HG03558 (cell line): ENCODE data around the gene HBG1.
"Not testable (repeated sequence)": the region's sequence is repeated elsewhere in the genome, so short reads cannot be mapped to it uniquely, and the experiment has no call there.

Experiments used
- ATAC-seq: cut with Tn5 transposase; IDR thresholded peaks from one replicate; pipeline ENCODE4 v1.9.1; 2021; ENCODE audit warnings: moderate number of reproducible peaks; ENCODE audit not compliant: unreplicated experiment; ENCODE audit errors: extremely low read depth

Gene HBG1

DNA sequence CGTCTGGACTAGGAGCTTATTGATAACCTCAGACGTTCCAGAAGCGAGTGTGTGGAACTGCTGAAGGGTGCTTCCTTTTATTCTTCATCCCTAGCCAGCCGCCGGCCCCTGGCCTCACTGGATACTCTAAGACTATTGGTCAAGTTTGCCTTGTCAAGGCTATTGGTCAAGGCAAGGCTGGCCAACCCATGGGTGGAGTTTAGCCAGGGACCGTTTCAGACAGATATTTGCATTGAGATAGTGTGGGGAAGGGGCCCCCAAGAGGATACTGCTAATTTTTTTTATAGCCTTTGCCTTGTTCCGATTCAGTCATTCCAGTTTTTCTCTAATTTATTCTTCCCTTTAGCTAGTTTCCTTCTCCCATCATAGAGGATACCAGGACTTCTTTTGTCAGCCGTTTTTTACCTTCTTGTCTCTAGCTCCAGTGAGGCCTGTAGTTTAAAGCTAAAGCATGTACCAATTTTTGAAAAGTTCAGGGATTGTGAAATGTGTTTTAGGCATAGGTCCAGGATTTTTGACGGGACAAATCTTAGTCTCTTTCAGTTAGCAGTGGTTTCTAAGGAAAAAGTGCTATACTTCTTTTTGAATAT is at the start of gene HBG1:
HBG1 (minus strand) TSS at position 51 of the 590 bp plus-strand sequence. CDS start 53 bp downstream, outside the sequence.
- ATAC-seq, result not testable (repeated sequence)

DNA sequence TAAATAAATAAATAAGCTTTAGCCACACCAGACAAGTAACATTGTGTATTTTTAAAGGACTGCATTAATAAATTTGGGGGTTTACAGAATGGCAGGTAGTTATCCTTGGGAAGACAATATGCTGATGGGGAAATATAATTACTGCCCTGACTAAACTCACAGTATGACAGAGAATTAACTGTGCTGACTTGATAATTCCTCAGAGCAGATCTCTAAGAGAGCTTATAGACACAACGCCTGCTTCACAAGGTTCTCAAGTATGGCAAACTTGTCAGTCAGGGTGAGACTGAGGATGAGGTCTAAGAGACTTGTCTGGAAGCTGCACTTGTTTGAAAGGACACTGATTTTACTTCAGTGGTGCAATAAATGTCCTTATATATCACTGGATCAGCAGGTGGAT is 48.8 kb upstream of the HBG1 start:
- no peak for ATAC-seq

DNA sequence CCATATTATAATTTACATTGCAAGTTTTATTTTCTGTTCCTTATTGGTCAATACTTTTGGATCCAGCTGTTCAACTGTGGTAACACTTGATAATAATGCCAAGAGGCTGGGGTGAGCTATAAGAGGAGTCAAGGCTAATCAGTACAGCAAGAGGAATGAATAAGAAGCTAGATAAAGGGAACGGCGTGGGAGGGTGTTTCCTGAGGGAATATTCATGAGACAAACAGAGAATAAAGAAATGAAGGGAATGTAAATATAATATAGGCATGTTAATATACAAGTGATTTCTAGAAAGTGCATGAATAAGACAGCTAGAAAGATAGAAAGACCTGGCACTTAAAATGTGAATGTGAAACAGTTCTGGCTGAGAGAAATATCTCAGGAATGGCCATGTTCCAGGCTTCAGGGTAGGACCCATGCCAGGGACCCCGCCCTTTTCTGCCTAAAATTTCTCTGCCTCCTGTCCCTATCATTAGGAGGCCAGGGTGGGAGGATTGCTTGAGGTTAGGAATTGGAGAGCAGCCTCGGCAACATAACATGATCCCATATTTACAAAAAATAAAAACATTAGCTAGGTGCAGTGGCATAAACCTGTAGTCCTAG is 48.2 kb upstream of the HBG1 start:
- no peak for ATAC-seq

GRCh38 chr11:5294342-5294995 is 44.8 kb upstream of the HBG1 start:
- not testable (repeated sequence) for ATAC-seq

GRCh38 chr11:5293028-5293427 is 43.4 kb upstream of the HBG1 start:
- ATAC-seq, result no peak

GRCh38 chr11:5291207-5291838 is 41.7 kb upstream of the HBG1 start:
- peak; percentile 68 for ATAC-seq

DNA sequence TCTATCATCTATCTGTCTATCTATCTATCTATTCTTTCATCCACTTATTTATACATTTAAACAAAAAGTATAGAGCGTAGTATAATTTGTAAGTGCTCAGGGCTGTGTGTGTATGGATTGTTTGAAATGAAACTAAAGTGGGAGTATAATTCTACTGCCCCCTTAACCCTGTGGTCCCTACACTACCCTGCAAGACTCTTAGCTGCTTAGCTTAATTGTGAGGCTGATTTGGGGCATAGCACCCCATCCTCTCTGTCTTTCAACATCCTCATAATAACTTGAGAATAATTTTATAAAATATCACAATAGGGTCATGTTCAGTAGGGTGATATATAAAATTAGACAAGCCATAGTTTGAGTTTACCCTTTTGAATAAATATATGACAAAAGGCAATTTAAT is 40.4 kb upstream of the HBG1 start:
- no peak for ATAC-seq

DNA sequence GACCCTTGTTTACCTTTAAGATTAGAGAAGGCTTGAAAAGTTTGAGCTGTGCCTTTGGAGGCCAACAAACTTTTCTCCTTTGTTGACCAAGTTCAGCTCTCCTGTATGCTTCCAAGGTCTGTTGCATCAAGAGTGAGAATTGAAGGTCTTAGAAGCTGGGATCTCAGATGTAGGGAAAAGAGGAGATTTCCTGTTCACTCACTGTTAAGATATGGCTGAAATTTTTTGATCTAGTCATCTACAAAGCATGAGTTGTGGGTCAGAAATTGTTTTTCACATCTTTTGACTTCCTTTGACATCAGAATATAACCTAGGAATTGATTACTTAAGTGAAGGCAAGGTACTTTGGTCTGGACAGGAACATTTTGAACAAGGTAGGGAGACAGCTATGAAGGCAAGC is 40.0 kb upstream of the HBG1 start:
- no peak for ATAC-seq

DNA sequence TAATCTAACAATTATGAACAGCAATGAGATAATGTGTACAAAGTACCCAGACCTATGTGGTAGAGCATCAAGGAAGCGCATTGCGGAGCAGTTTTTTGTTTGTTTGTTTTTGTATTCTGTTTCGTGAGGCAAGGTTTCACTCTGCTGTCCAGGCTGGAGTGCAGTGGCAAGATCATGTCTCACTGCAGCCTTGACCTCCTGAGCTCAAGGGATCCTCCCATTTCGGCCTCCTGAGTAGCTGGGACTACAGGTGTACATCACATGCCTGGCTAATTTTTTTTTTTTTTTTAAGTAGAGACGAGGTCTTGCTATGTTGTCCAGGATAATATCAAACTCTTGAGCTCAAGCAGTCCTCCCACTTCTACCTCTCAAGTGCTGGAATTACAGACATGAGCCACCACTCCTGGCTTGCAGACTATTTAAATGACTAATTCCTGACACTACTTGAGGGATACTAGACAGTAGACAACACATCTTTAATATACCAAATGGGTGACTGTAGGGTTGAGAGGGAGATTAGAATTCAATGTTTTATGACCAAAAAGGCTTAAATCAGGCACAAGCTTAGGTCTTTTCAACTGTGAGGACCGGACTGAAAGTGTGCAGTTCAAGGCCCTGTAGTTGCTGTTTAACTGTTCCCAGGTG is 39.4 kb upstream of the HBG1 start:
- ATAC-seq, result no peak

DNA sequence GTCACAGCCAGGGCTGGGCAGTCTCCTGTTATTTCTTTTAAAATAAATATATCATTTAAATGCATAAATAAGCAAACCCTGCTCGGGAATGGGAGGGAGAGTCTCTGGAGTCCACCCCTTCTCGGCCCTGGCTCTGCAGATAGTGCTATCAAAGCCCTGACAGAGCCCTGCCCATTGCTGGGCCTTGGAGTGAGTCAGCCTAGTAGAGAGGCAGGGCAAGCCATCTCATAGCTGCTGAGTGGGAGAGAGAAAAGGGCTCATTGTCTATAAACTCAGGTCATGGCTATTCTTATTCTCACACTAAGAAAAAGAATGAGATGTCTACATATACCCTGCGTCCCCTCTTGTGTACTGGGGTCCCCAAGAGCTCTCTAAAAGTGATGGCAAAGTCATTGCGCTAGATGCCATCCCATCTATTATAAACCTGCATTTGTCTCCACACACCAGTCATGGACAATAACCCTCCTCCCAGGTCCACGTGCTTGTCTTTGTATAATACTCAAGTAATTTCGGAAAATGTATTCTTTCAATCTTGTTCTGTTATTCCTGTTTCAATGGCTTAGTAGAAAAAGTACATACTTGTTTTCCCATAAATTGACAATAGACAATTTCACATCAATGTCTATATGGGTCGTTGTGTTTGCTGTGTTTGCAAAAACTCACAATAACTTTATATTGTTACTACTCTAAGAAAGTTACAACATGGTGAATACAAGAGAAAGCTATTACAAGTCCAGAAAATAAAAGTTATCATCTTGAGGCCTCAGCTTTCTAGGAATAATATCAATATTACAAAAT is 38.6 kb upstream of the HBG1 start:
- no peak for ATAC-seq

GRCh38 chr11:5286901-5287300 is 37.2 kb upstream of the HBG1 start:
- ATAC-seq, result no peak

DNA sequence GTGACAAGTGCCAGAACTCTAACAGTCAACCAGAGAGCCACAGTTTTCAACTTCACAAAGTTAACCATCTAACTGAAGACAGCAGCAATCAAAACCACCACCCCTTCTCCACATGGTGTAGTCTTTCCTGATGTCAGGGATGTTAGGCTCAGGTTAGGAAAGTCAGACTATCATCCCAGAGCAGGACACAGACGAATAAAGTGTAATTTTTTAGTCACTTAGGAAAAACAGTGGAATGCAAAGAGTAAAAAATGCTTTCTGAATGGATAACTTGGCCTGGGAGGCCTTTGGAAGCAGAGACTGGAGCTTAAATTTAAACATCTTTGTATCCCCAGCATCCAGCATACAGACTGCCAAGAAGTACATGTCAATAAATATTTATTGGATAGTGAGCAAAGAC is 36.7 kb upstream of the HBG1 start:
- no peak for ATAC-seq

- no peak for ATAC-seq
Measured at GRCh38 chr11:5285703-5286340, 36.2 kb upstream of the HBG1 start.

- no peak for ATAC-seq
Measured at GRCh38 chr11:5284637-5285036, 35.0 kb upstream of the HBG1 start.

DNA sequence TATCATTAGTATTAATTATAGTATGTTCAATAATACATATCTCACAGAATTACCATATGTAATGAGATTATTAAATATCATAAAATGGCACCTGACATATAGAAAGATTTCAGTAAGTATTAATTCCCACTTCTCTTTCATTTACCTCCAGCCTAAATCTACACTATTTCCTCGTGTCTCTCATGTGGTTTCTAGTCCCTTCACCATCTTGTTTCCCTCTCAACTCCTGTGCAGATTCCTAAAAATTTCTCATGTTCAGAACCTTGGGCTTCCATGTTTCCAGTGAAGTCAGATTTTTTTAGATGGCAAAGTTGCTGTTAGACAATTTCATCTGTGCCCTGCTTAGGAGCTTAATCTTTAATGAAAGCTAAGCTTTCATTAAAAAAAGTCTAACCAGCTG is 34.2 kb upstream of the HBG1 start:
- ATAC-seq, result no peak

- ATAC-seq, result no peak
Measured at GRCh38 chr11:5283086-5283485, 33.4 kb upstream of the HBG1 start.

DNA sequence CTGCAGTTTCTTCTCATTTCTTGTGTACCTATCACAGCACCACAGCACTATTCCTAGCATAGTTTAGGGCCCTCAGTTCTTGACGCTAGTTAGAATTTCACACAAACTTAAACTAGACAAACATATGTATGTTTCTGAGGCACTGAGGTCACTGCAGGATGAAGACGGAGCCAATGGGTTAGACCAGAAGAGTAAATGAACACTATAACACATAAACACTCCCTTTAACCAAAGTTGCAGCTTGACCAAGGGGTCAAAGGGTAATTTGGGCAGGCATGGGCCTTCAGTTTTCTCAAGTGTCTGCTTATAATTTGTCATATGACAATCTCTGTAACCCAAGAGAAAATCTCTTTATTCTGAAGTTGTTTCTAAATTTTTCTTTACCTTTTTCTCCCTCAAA is 33.0 kb upstream of the HBG1 start:
- no peak for ATAC-seq

DNA sequence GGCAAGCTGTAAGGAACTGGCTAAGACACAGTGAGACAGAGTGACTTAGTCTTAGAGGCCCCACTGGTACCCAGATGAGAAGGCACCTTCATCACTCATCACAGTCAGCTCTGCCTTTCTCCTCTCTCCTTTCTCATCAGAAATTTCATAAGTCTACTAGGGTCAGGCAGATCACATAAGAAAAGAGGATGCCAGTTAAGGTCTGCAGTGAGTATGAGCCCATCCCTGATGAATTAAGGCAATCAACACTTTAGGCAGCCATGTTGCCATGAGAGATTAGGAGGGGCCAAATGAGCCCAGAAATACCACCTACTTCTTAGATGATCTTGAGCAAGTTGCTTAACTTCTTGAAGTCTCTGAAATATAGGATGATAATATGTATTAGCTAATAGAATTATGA is 31.9 kb upstream of the HBG1 start:
- ATAC-seq, result no peak

GRCh38 chr11:5280582-5281102 is 31.0 kb upstream of the HBG1 start:
- ATAC-seq, result peak; percentile 87
